ENCODE results near the gene TRAPPC2.
A peak's percentile ranks its signal among the peaks of the same experiment; 100 is the strongest.
"Not testable (repeated sequence)": the region's sequence is repeated elsewhere in the genome, so short reads cannot be mapped to it uniquely, and the experiment has no call there.

Gene TRAPPC2

GRCh38 chrX:13697455-13697854 is 37.0 kb downstream of the TRAPPC2 start:
- DNase-seq, result no peak

DNA sequence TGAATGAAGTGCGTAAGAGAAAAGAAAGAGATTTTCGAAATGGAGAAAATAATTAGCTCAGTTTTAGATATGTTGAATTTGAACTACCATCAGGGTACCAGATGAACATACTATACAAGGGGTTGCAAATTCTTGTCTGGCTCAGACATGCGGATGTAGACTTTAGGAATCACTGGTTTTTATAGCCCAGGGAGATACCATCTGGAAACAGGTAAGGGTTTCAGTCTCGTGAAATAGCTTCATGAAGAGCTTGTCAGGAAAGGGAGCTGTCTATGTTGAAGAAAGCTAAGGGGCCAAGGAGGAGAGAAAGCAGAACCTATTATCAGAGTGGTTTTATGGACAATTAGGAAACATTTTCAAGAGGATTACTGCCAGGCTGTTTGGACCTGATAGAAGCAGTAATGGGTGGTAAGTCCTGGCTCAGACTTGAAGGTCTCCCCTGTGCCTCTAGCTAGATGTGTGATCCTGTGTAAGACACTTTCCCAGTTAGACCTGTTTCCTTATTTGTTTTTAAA is 38.8 kb downstream of the TRAPPC2 start:
- DNase-seq, result no peak

DNA sequence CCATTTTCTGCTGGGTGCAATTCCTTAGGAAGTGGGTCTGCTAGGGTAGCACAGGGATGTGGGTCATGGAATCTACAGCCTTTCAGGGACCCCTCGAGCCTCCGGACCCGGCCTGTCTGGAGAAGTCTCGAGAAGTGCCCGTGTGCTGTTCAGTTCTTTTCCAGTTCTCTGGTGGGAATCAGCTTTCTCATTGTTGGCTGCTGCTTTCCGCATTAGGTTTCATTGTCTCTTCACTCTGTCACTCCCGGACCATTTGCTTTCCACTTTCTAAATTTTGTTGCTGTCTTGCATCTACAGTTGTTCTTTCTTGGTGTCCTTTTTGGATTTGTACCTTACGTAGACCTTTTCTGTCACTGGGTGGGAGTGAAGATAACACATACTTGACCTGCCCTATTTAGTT is 39.4 kb downstream of the TRAPPC2 start:
- DNase-seq, result no peak

GRCh38 chrX:13694359-13694758 is 40.1 kb downstream of the TRAPPC2 start:
- DNase-seq, result no peak

GRCh38 chrX:13693341-13693961 is 41.0 kb downstream of the TRAPPC2 start:
- no peak for DNase-seq

DNA sequence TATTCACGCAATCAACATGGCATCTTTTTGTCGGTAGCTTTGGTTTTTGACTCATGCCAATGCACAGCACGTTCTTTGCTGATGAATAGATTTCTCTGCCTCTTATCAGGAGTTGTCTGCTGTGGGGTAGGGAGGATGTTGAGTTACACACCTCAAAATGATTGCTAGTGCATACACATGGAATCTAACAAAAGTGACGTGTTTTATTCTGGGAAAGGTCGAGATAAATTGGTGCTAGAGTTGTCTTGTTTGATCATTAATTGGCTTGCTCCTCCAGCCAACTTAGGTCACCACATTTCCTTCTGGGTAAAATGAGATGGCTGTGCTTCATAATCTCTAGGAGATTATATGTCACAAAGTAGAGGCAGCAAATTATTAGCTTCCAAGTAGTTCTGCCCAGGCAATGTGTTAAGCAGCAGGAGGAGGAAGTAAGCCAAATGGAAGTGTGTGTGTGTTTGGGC is 41.6 kb downstream of the TRAPPC2 start:
- no peak for DNase-seq

- no peak for DNase-seq
Measured at GRCh38 chrX:13691841-13692371, 42.5 kb downstream of the TRAPPC2 start.

- DNase-seq, result no peak
Measured at GRCh38 chrX:13690836-13691235, 43.6 kb downstream of the TRAPPC2 start.

DNA sequence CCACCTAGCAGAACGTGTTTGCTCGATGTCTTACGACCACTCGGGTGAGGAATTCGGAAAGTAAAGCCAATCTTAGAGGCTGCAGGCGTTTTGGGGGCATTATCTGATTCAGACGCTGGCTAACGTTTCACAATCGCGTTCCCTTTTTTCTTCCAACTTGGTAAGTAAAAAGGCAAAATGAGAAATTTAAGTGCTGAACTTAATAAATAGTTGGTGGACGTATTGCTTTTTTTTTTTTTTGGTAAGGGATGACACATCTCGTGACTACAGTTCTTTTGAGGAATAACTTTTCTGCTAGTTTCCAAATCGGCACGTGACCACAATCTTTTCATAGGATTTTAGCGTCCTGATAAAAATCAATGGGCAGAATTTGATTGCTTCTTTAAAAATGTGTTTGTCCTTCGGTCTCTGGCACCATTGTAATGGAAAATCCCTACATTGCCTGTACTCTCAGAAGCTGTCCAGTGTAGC is 44.6 kb downstream of the TRAPPC2 start:
- no peak for DNase-seq

DNA sequence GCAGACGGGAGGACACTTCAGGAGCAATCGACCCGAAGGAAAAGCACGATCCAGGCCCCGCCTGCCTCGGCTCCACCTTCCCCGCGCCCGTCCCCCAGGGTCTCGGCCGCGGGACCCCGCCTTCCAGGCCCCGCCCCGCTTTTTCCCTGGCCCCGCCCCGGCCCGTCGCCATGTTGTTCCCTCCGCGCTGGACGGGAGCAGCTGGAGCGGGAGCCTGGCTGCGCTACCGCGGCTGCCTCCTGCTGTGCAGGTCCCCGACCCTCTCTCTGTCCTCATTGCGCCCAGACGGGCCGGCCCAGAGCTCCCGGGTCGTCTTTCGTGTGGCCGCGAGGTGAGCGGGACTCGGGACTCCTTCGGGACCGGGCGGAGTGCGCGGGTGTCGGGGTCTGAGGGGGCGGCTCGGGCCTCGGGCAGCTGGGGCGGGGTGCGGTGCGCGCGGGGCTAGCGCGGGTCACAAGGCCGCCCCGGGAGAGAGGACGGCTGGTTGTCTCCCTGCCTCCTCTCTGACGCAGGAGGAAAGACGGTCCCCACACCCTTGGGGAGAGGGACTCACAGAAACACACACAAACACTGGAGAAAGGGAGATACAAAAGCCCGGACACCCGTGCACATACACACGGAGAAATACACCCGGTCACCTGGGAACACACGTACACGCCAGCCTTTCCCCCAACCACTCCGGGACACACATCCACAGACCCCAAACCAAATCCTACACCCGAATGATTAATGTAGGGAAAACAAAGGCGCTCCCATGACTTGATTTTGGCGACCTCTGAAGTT is 45.3 kb downstream of the TRAPPC2 start, which contains the start of gene RAB9A:
TSS of gene RAB9A (plus strand) at position 171 of the 783 bp plus-strand sequence. CDS start 19,619 bp downstream, outside the sequence.
- DNase-seq, result peak; percentile 74

DNA sequence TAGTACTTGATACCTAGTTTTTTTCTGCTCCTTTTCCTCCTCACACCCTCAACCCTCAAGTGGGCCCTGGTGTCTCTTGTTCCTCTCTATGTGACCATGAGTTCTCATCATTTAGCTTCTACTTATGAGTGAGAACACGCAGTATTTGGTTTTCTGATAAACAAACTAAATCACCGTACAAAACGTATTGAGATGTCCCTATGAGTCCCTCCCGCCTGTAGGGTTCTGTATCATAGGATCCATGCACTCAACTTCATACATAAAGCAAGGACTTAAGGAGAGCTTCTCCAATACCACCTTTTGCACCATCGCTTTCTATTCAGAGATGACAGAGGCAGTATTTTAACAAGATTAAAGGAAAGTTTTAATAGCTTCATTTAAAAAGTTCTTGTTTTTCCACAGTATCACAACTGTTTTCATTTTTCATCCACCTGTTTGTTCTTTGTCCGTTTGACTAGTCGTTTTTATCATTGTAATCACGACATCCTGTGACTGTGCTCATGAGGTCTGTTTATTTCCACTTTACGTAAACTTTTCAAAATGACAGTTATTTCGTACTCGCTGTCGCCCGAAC is 45.9 kb downstream of the TRAPPC2 start:
- DNase-seq, result no peak

DNA sequence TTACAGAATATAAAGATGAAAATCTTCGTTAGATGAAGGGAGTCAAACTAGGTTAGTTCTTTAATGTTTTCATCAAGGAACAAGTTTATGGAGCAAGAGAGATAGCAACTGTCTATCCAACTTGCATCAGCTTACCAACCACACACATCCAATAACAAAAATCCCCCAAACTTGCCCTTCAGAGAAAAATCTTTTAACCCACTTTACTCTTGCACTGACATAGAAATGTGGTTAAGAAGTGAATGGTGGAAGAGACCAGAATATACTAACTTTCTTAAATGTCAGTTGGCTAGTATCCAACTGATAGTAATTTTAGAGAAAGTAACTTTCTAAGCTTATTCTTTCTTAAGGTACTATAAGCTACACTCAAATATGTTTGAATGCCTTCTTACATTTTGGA is 47.2 kb downstream of the TRAPPC2 start:
- DNase-seq, result no peak

DNA sequence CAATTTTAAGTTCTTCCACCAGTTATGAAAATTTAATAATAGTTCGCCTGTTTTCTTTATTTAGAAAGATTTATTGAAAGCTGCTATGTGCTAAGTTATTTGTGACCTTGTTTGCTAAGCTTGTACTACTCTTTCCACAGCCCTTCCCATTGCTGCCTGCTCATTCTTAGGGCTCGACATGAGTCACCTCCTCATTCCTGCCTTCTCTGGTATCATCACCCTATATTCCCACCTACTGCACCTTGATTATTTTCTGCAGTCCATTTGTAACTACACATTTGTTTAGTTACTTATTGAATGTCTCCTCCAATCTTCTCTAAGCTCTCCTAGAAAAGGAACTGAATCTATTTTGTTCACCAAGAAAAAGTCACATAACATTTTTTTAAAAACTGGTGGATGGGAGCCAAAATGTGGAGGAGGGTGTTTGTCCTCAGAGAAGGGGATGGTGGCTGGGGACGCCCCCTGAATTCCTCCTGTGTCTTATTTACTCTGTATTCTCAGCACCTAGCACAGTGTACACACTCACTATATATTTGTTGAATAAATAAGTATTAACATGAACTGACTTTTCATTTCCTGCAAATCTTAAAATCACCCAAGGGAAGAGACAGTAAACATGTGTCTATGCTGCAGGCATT is 49.2 kb downstream of the TRAPPC2 start:
- DNase-seq, result no peak

DNA sequence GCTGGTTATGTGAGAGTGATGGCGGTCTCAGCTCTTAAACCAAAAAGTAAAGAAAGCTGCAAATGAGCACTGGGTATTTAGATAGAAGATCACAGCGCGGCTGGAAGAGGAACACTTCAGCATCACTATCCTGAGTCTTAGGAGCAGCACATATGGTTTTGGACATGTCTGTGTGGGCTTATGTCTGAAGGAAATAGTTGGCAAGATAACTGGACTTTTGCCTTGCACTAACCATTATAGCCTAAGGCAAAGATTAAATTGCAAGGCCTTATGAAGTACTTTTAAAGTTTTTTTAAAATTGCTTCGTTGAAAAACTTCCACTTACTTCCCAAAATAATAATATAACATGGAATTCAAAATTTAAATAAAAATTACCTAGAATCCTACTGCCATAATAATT is 50.1 kb downstream of the TRAPPC2 start:
- no peak for DNase-seq

GRCh38 chrX:13681595-13681994 is 52.8 kb downstream of the TRAPPC2 start:
- DNase-seq, result no peak

GRCh38 chrX:13679700-13680099 is 54.7 kb downstream of the TRAPPC2 start:
- DNase-seq, result not testable (repeated sequence)

GRCh38 chrX:13676885-13677284 is 57.5 kb downstream of the TRAPPC2 start:
- no peak for DNase-seq

DNA sequence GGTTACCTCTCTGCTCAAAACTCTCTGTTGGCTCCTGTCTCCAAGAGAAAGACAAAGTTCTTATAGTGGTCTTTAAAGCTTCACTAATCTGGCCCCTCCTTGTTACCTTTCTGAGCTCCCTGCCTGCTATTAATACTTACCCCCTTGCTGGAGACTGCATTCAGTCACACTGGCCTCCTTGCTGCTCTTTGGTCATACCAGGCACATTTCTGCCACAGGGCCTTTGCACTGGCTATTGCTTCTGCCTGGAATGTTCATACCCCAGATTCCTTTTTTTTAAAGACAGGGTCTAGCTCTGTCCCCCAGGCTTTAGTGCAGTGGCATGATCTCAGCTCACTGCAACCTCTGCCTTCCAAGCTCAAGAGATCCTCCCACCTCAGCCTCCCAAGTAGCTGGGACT is 61.4 kb downstream of the TRAPPC2 start:
- DNase-seq, result no peak

DNA sequence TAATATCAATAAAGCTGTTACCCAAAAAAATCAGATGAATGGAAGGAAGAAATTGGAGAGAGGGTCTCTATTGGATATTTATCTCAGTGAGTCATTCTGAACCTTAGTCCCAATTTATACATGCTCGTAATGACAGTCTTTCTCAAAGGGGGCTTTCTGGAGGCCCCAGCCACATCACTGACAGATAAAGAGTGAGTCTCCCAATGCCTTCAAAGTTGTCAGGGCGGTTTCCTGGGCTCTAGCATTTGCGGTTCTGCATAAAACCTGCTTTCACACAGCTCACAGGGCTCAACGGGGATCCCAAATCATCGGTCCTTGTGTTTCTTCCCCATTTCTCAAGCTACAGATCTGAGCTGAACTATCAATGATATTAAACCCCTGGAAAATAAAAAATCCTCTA is 64.2 kb downstream of the TRAPPC2 start:
- DNase-seq, result no peak

DNA sequence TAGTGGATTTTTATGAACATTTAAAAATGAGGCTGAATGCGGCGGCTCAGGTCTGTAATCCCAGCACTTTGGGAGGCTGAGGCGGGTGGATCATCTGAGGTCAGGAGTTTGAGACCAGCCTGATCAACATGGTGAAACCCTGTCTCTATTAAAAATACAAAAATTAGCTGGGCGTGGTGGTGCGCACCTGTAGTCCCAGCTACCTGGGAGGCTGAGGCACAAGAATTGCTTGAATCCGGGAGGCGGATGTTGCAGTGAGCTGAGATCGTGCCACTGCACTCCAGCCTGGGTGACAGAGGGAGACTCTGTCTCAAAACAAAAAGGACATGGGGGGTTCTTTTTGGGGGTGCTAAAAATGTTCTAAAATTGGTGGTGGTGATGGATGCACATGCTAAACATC is 64.7 kb downstream of the TRAPPC2 start:
- DNase-seq, result not testable (repeated sequence)

DNA sequence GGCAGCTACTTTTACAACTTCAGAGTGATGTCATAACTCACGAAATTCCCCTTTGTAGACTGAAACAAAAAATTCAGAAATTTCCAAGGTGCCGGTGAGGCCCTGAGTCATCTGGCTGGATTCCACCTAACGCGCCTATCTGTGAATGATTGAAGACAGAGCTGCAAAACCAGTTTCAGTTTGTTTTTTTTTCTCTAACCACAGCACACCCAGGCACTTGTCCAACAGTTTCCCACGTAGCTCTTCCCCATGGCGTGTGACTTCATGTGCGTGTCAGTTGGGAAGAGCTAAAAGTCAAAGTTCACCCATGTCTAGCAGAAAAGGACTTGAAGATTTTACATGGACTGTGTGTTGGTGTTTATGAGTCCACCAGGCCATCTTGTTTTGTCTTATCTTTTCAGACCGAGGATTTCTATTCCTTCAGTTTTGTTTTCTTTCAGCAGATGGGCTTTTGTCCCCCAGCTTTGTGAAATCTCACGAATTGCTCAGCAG is 65.1 kb downstream of the TRAPPC2 start:
- no peak for DNase-seq

DNA sequence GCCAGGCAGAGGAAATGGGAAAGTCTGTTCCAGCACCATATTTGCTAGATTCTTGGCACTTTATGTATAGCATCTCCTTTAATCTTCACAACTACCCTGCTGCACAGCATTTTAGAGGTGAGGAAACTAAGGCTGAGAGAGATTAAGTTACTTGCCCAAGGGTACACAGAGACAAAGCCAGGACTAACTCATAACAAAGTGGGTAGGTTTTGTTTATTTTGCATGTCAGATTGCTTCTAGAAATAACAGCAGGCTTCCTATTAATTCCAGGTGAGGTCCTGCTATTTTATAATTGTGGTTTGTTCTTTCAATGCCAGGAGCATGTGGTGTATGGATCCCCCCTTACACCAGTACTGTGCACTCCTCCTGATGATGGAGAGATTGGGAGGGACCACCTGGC is 66.5 kb downstream of the TRAPPC2 start:
- DNase-seq, result no peak

DNA sequence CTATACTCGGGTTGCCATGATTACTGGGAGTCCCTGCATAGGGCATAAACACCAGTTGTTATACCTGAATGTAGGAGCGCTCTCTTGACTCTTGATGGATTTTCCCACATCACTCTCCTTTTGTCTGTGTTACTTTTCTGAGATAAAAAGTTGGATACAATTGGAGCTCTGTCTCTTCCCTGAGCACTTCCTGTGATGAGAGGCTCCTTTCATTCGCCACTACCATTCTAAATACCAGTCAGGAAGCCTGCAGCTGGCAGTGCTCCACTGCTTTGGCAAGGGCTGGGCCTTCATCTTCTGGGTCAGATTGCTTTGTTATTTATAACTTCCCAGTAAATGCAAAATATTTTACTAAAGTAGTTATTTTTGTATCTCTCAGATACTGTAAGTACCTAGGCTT is 67.6 kb downstream of the TRAPPC2 start:
- no peak for DNase-seq

All from effector CD8-positive, alpha-beta T cell (primary cell).